HCT116 (cell line): ENCODE results near the gene A2M. TPM values are rescaled to one million over a fixed set of nuclear protein-coding genes. Genes with fewer than 3 reads are reported as not detected.

ENCODE experiments used
- ATAC-seq: fragments of 200-7000 bp; cut with Tn5 transposase; 2 replicates; pipeline ENCODE4 v1.9.1; 2020; ENCODE audit warnings: mild to moderate bottlenecking, moderate library complexity
- BruUV-seq: library from RNA; stranded (reverse); fragments of 400-500 nt; replicated peaks from 2 replicates; lab custom pipeline; 2021; lab: Mats Ljungman, UMichigan
- CTCF ChIA-PET: fragments of 300-600 bp; sonication (Branson Sonifier 250); formaldehyde crosslinking; loops from one replicate; lab custom pipeline; 2021; ENCODE audit warnings: antibody characterized with exemption; lab: Charles Lee
- POLR2A ChIA-PET: fragments of 300-600, 350-600 bp; sonication (Branson Sonifier 250); formaldehyde crosslinking; loops from one replicate; lab custom pipeline; 2021; ENCODE audit warnings: antibody characterized with exemption; lab: Charles Lee
- RAD21 ChIA-PET, 2 experiments: fragments of 300-600 bp; sonication (Branson Sonifier 250); formaldehyde crosslinking; loops; one replicate each; lab custom pipeline; 2023; ENCODE audit warnings: low total read pairs in 2 of 2; ENCODE audit not compliant: uncharacterized antibody in 2 of 2, unreplicated experiment in 2 of 2, low non-redundant PET in 1 of 2; lab: Charles Lee
- DNase-seq: peaks from one replicate; pipeline ENCODE4 v3.0.0-alpha.2; 2010; ENCODE audit warnings: low read depth, low spot score
- H2AFZ ChIP-seq: fragments of 200-600 bp; shearing (Covaris generic), sonication (generic); 2 replicates; pipeline ENCODE4 v1.6.1; 2017; ENCODE audit warnings: low read depth, mixed run types, mixed read lengths, antibody characterized with exemption, low read length; ENCODE audit not compliant: poor library complexity, severe bottlenecking
- H3K27ac ChIP-seq: 2 replicates; pipeline ENCODE4 v1.5.1; 2012; ENCODE audit warnings: low read depth, low read length
- H3K27me3 ChIP-seq: fragments of 200-600 bp; sonication (generic); 2 replicates; pipeline ENCODE4 v1.6.1; 2016; ENCODE audit warnings: mixed run types, low read length, mixed read lengths; ENCODE audit not compliant: insufficient read depth
- H3K36me3 ChIP-seq, 2 experiments: fragments of 200-500 bp in 1 of 2; fragments of 200-600 bp in 1 of 2; sonication (Bioruptor generic) in 1 of 2; sonication (generic) in 1 of 2; 2 replicates each; pipeline versions ENCODE4 v1.5.1 to v1.6.1; 2014 to 2016; ENCODE audit warnings: low read length in 2 of 2, inconsistent platforms in 1 of 2, mixed read lengths in 1 of 2, mixed run types in 1 of 2; ENCODE audit not compliant: insufficient read depth in 2 of 2, control insufficient read depth in 1 of 2
- H3K4me1 ChIP-seq, 2 experiments: fragments of 200-600 bp in 1 of 2; sonication (generic) in 1 of 2; 2 replicates each; pipeline versions ENCODE4 v1.5.1 to v1.6.1; 2012 to 2017; ENCODE audit warnings: low read length in 2 of 2, inconsistent platforms in 1 of 2, mild to moderate bottlenecking in 1 of 2, mixed read lengths in 1 of 2, mixed run types in 1 of 2, moderate library complexity in 1 of 2; ENCODE audit not compliant: insufficient read depth in 2 of 2, control insufficient read depth in 1 of 2
- H3K4me2 ChIP-seq: fragments of 200-600 bp; sonication (generic); 2 replicates; pipeline ENCODE4 v1.6.1; 2017; ENCODE audit warnings: mixed run types, low read length, mixed read lengths
- H3K4me3 ChIP-seq, 2 experiments: fragments of 200-600 bp in 1 of 2; sonication (generic) in 1 of 2; replicated peaks in 1 of 2; 2 replicates each; pipeline ENCODE4 v1.5.1; 2011 to 2016; ENCODE audit warnings: low read length in 2 of 2, control low read depth in 1 of 2, low read depth in 1 of 2, mild to moderate bottlenecking in 1 of 2, mixed read lengths in 1 of 2, mixed run types in 1 of 2
- H3K79me2 ChIP-seq: fragments of 200-600 bp; sonication (generic); 2 replicates; pipeline ENCODE4 v1.6.1; 2017; ENCODE audit warnings: mild to moderate bottlenecking, mixed run types, low read length, moderate library complexity, mixed read lengths; ENCODE audit not compliant: insufficient read depth
- H3K9ac ChIP-seq: fragments of 200-600 bp; sonication (generic); 2 replicates; pipeline ENCODE4 v1.6.1; 2016; ENCODE audit warnings: low read length, mixed read lengths
- H3K9me2 ChIP-seq: fragments of 200-600 bp; sonication (generic), shearing (Covaris generic); 2 replicates; pipeline ENCODE4 v1.6.1; 2017; ENCODE audit warnings: mixed run types, mild to moderate bottlenecking, moderate library complexity; ENCODE audit not compliant: insufficient read depth
- H3K9me3 ChIP-seq, 2 experiments: fragments of 200-500 bp in 1 of 2; fragments of 200-600 bp in 1 of 2; sonication (Bioruptor generic) in 1 of 2; sonication (generic) in 1 of 2; 2 replicates each; pipeline ENCODE4 v1.6.1; 2014 to 2017; ENCODE audit warnings: low read length in 2 of 2, mixed read lengths in 2 of 2, inconsistent platforms in 1 of 2, low read depth in 1 of 2, mild to moderate bottlenecking in 1 of 2, mixed run types in 1 of 2, moderate library complexity in 1 of 2; ENCODE audit not compliant: control insufficient read depth in 1 of 2, insufficient read depth in 1 of 2
- H4K20me1 ChIP-seq: fragments of 200-600 bp; sonication (generic), shearing (Covaris generic); 2 replicates; pipeline ENCODE4 v1.6.1; 2017; ENCODE audit warnings: mixed run types, mild to moderate bottlenecking, moderate library complexity; ENCODE audit not compliant: insufficient read depth
- CBX3 ChIP-seq: IDR thresholded peaks from 2 replicates; pipeline ENCODE4 v1.6.1; 2012; ENCODE audit warnings: low read depth
- CEBPB ChIP-seq: IDR thresholded peaks from 2 replicates; pipeline ENCODE4 v1.6.1; 2012; ENCODE audit warnings: low read depth
- EZH2phosphoT487 ChIP-seq: fragments of 200-600 bp; IDR thresholded peaks from 2 replicates; pipeline ENCODE4 v1.6.1; 2018; ENCODE audit warnings: antibody characterized with exemption, borderline replicate concordance
- REST ChIP-seq: IDR thresholded peaks from 2 replicates; pipeline ENCODE4 v1.6.1; 2012; ENCODE audit warnings: low read depth
- TCF7L2 ChIP-seq: IDR thresholded peaks from 2 replicates; pipeline ENCODE4 v1.7.0; 2011; ENCODE audit warnings: borderline replicate concordance, inconsistent platforms; ENCODE audit not compliant: insufficient read depth, insufficient read length; ENCODE audit errors: extremely low read depth
- ZNF274 ChIP-seq: fragments of 200-500 bp; sonication (Bioruptor generic); IDR thresholded peaks from 2 replicates; pipeline ENCODE4 v1.6.1; 2014; ENCODE audit warnings: mild to moderate bottlenecking, low read depth, low read length, inconsistent platforms
- intact Hi-C: fragments of 100-400 bp; cut with micrococcal nuclease; formaldehyde crosslinking; loops from 2 replicates; pipeline ENCODE4 v1.10.0; 2022
- total RNA-seq: library from RNA; stranded (reverse); gene quantifications from one replicate; pipeline ENCODE4 v1.2.1, GENCODE V29; 2021; ENCODE audit not compliant: unreplicated experiment

A2M gene
- total RNA-seq, 1 experiment from 2014 or later: 3.0 TPM

- no peak for TF ChIP-seq REST
- TF ChIP-seq CEBPB: no peak
Measured at GRCh38 chr12:9084417-9084816, 31.3 kb downstream of the A2M start (continued).

GRCh38 chr12:9083793-9084192 lies 31.9 kb downstream of the A2M start:
- H3K9me2 ChIP-seq: no peaks in the 10 kb centered on the region
- RAD21 ChIA-PET: no interaction called here
- H2AFZ ChIP-seq: no peak overlapping the region
- H3K9me3 ChIP-seq: peaks cover 0 to 12% of the 10 kb centered on the region in 2 experiments; a peak in 2 of 4 replicates
- no peaks in the 10 kb centered on the region for H3K27me3 ChIP-seq
- no peak overlapping the region for H3K4me2 ChIP-seq
- H3K4me3 ChIP-seq: no peak overlapping the region
- intact Hi-C loops: no loop called here
- no peak for ATAC-seq
- CTCF ChIA-PET: no interaction called here
- no peaks in the 10 kb centered on the region for H3K79me2 ChIP-seq
- H3K9ac ChIP-seq: no peak overlapping the region
- BruUV-seq: no TSS peak
- no peaks in the 10 kb centered on the region for H4K20me1 ChIP-seq
- TF ChIP-seq EZH2phosphoT487 (no peak), CBX3 (peak; percentile 51; the same call in 1 of the 2 replicates), TCF7L2 (no peak), ZNF274 (no peak)
- TF ChIP-seq, all 23 proteins: peak for 1
- H3K4me1 ChIP-seq: no peaks in the 10 kb centered on the region
- POLR2A ChIA-PET: no interaction called here
- DNase-seq: no peak
- no peak overlapping the region for H3K27ac ChIP-seq
- H3K36me3 ChIP-seq: no peaks in the 10 kb centered on the region
